HepG2 (cell line): ENCODE results near the gene LEMD2. TPM values are rescaled to one million over a fixed set of nuclear protein-coding genes. Genes with fewer than 3 reads are reported as not detected.
"Not testable (repeated sequence)": the region's sequence is repeated elsewhere in the genome, so short reads cannot be mapped to it uniquely, and the experiment has no call there.

Experiments
- ATAC-seq: fragments of 200-7000 bp; cut with Tn5 transposase; 3 replicates; pipeline ENCODE4 v1.9.1; 2020; ENCODE audit warnings: mild to moderate bottlenecking, moderate library complexity
- BruUV-seq: library from RNA; stranded (reverse); fragments of 400-500 nt; replicated peaks from 2 replicates; lab custom pipeline; 2021; lab: Mats Ljungman, UMichigan
- CTCF ChIA-PET: fragments of 300-600 bp; formaldehyde crosslinking; extraction: SDS; loops from one replicate; lab custom pipeline; 2021; ENCODE audit warnings: low total read pairs, inconsistent platforms, low intra/inter-chr PET ratio; lab: Yijun Ruan, JAX
- POLR2A ChIA-PET: fragments of 350-600 bp; sonication (Branson Sonifier 250); formaldehyde crosslinking; loops from one replicate; lab custom pipeline; 2020; ENCODE audit warnings: antibody characterized with exemption, inconsistent platforms; lab: Yijun Ruan, JAX
- DNase-seq: peaks from one replicate; pipeline ENCODE4 v3.0.0-alpha.2; 2015; ENCODE audit warnings: low spot score
- FAIRE-seq: peaks from 3 replicates; lab custom pipeline; 2011; peaks lifted over from hg19 to GRCh38; lab: Jason Lieb, UNC
- H2AFZ ChIP-seq: one replicate; pipeline ENCODE4 v1.6.1; 2011; ENCODE audit warnings: low read length, inconsistent platforms
- H3K27ac ChIP-seq: fragments of 300-600 bp; 3 replicates; pipeline ENCODE4 v1.8.0; 2011; ENCODE audit warnings: mixed run types, mild to moderate bottlenecking, mixed read lengths, low read length, inconsistent platforms; ENCODE audit not compliant: insufficient read depth; ENCODE audit errors: extremely low read length
- H3K27me3 ChIP-seq, 2 experiments: fragments of 200-600 bp in 1 of 2; 2 replicates in 1 of 2; 3 replicates in 1 of 2; pipeline versions ENCODE4 v1.6.0 to v1.8.0; 2011; ENCODE audit warnings: low read length in 2 of 2, mild to moderate bottlenecking in 2 of 2, moderate library complexity in 2 of 2, inconsistent platforms in 1 of 2; ENCODE audit not compliant: insufficient read depth in 2 of 2, control insufficient read depth in 1 of 2
- H3K36me3 ChIP-seq, 2 experiments: fragments of 200-600 bp in 1 of 2; replicated peaks in 1 of 2; 2 replicates in 1 of 2; 3 replicates in 1 of 2; pipeline versions ENCODE4 v1.5.1 to v1.8.0; 2011; ENCODE audit warnings: low read length in 2 of 2, inconsistent platforms in 1 of 2; ENCODE audit not compliant: insufficient read depth in 2 of 2, control insufficient read depth in 1 of 2
- H3K4me1 ChIP-seq: 2 replicates; pipeline ENCODE4 v1.5.1; 2012; ENCODE audit warnings: low read length, inconsistent platforms; ENCODE audit not compliant: insufficient read depth
- H3K4me2 ChIP-seq: 2 replicates; pipeline ENCODE4 v1.6.0; 2011; ENCODE audit warnings: low read depth, low read length, inconsistent platforms
- H3K4me3 ChIP-seq, 3 experiments: fragments of 200-600 bp in 1 of 3; sonication (generic), shearing (Covaris generic) in 1 of 3; replicated peaks in 1 of 3; 2 replicates each; pipeline ENCODE4 v1.5.1; 2011 to 2016; ENCODE audit warnings: low read length in 3 of 3, inconsistent platforms in 2 of 3, low read depth in 2 of 3, mild to moderate bottlenecking in 2 of 3, control low read depth in 1 of 3, mixed read lengths in 1 of 3; ENCODE audit not compliant: insufficient read depth in 1 of 3
- H3K79me2 ChIP-seq: one replicate; pipeline ENCODE4 v1.6.1; 2011; ENCODE audit warnings: low read length, inconsistent platforms; ENCODE audit not compliant: insufficient read depth
- H3K9ac ChIP-seq: 2 replicates; pipeline ENCODE4 v1.6.0; 2011; ENCODE audit warnings: mild to moderate bottlenecking, low read depth, low read length, inconsistent platforms; ENCODE audit not compliant: insufficient read depth
- H3K9me3 ChIP-seq: 2 replicates; pipeline ENCODE4 v1.5.1; 2012; ENCODE audit warnings: mild to moderate bottlenecking, low read length
- H4K20me1 ChIP-seq: 2 replicates; pipeline ENCODE4 v1.6.0; 2011; ENCODE audit warnings: inconsistent platforms, mild to moderate bottlenecking, low read length, moderate library complexity; ENCODE audit not compliant: insufficient read depth
- ARNTL ChIP-seq: sonication (generic); formaldehyde crosslinking; IDR thresholded peaks from 2 replicates; pipeline ENCODE4 v1.4.0; 2020; ENCODE audit warnings: mild to moderate bottlenecking, missing genetic modification reagents
- BRCA1 ChIP-seq: sonication (generic); formaldehyde crosslinking; IDR thresholded peaks from 2 replicates; pipeline ENCODE4 v1.4.0; 2020; ENCODE audit warnings: missing genetic modification reagents
- HMGXB3 ChIP-seq: sonication (generic); formaldehyde crosslinking; IDR thresholded peaks from 2 replicates; pipeline ENCODE4 v1.4.0; 2020; ENCODE audit warnings: missing genetic modification reagents, borderline replicate concordance
- IKZF4 ChIP-seq: sonication (generic); formaldehyde crosslinking; IDR thresholded peaks from 2 replicates; pipeline ENCODE4 v1.5.1; 2020; ENCODE audit warnings: borderline replicate concordance, mild to moderate bottlenecking, low read depth, missing genetic modification reagents; ENCODE audit errors: not compliant biosample characterization
- KMT2A ChIP-seq: sonication (generic); formaldehyde crosslinking; IDR thresholded peaks from 2 replicates; pipeline ENCODE4 v1.4.0; 2020; ENCODE audit warnings: missing genetic modification reagents
- MNT ChIP-seq: fragments of 450-650 bp; IDR thresholded peaks from 2 replicates; pipeline ENCODE4 v1.6.1; 2016
- NFRKB ChIP-seq: fragments of 450-650 bp; IDR thresholded peaks from 2 replicates; pipeline ENCODE4 v1.6.1; 2017
- THAP11 ChIP-seq: IDR thresholded peaks from 2 replicates; pipeline ENCODE4 v1.6.1; 2016; ENCODE audit warnings: missing biosample characterization, missing genetic modification reagents
- WGBS: methylation state at CpG from one replicate; pipeline ENCODE4 v1.1.6; 2017; ENCODE audit warnings: low lambda C conversion rate; 5-methylcytosine and 5-hydroxymethylcytosine counted together
- in situ Hi-C: cut with HindIII; loops from 2 replicates; pipeline ENCODE4 v1.10.0; 2017; ENCODE audit warnings: low pct_unique_long_range_greater_than_20kb; ENCODE audit not compliant: extremely low pct_ligation_motif_present
- intact Hi-C: fragments of 100-400 bp; cut with micrococcal nuclease; formaldehyde crosslinking; loops from one replicate; pipeline ENCODE4 v1.10.0; 2022; ENCODE audit not compliant: unreplicated experiment
- polyA plus RNA-seq, 8 experiments: library from polyadenylated mRNA; depleted of rRNA in 3 of 8; stranded (reverse) in 7 of 8; unstranded in 1 of 8; fragments of >200 nt; fragmentation: Illumina TruSeq in 4 of 8; extraction: Trizol in 4 of 8; gene quantifications; 2 replicates each; pipeline versions ENCODE4 v1.2.1 to v1.2.3, GENCODE V29; 2011 to 2016; ENCODE audit warnings: low read depth in 4 of 8, missing spikeins in 1 of 8, mixed read lengths in 1 of 8; ENCODE audit not compliant: insufficient read depth in 1 of 8
- total RNA-seq, 5 experiments: library from RNA; depleted of rRNA; stranded (reverse); fragments of >200 nt; fragmentation: Illumina TruSeq; extraction: Trizol; gene quantifications; 2 replicates each; pipeline ENCODE4 v1.2.3, GENCODE V29; 2016; ENCODE audit warnings: low read depth in 1 of 5

Gene LEMD2
- total and polyA plus RNA-seq, 2 of the 13 experiments (the other 11 are each of a cell fraction or from before 2014, with no cell fraction given): 45.2 to 62.9 TPM

- H3K36me3 ChIP-seq, FAIRE-seq: not testable (repeated sequence)
These were observed 42.8 kb upstream of the LEMD2 start for GRCh38 chr6:33831725-33832124.

GRCh38 chr6:33830635-33831240 lies 41.8 kb upstream of the LEMD2 start:
- no peak overlapping the region for H3K4me3 ChIP-seq
- H4K20me1 ChIP-seq: no peaks in the 10 kb centered on the region
- CTCF ChIA-PET: no interaction called here
- in situ Hi-C loops: no loop called here
- H3K79me2 ChIP-seq: no peaks in the 10 kb centered on the region
- BruUV-seq: no TSS peak
- H3K4me1 ChIP-seq: peaks cover 20% of the 10 kb centered on the region
- DNase-seq: no peak
- H3K36me3 ChIP-seq: no peaks in the 10 kb centered on the region
- peak; percentile 55 for ATAC-seq
- H3K9me3 ChIP-seq: no peaks in the 10 kb centered on the region
- H2AFZ ChIP-seq: no peak overlapping the region
- no peak overlapping the region for H3K9ac ChIP-seq
- peaks cover 2 to 32% of the 10 kb centered on the region in 2 experiments; a peak in 3 of 5 replicates for H3K27me3 ChIP-seq
- no peak for FAIRE-seq
- intact Hi-C loops: loop anchor here (1.0 kb wide), 1 partner anchor 35 kb away; no protein-coding TSS in a partner anchor
- WGBS: 7% methylated on average over 19 of the region's 21 CpGs
- POLR2A ChIA-PET: interaction anchor here (1.1 kb wide), 1 partner anchor 9 kb away, joined by 4 read pairs; no protein-coding TSS in a partner anchor
- no peak overlapping the region for H3K27ac ChIP-seq
- H3K4me2 ChIP-seq: no peak overlapping the region
- TF ChIP-seq THAP11 (CRISPR knock-in tag) (no peak), ARNTL (CRISPR knock-in tag) (no peak), KMT2A (CRISPR knock-in tag) (no peak), BRCA1 (no peak), NFRKB (no peak), HMGXB3 (no peak), IKZF4 (no peak)

More at GRCh38 chr6:33831725-33832124, 42.8 kb upstream of the LEMD2 start:
- peaks cover 20% of the 10 kb centered on the region for H3K4me1 ChIP-seq
- H3K9ac ChIP-seq, intact Hi-C loops, H4K20me1 ChIP-seq, H3K4me2 ChIP-seq, H3K4me3 ChIP-seq, POLR2A ChIA-PET, H3K79me2 ChIP-seq, DNase-seq, H2AFZ ChIP-seq, BruUV-seq, H3K27ac ChIP-seq, H3K9me3 ChIP-seq, in situ Hi-C loops, CTCF ChIA-PET: not testable (repeated sequence)
- H3K27me3 ChIP-seq: peaks cover 2 to 32% of the 10 kb centered on the region in 2 experiments; a peak in 3 of 5 replicates
- ATAC-seq: peak; percentile 24
- WGBS: 14% methylated on average over 4 of the region's 5 CpGs
- peak; percentile 4; the same call in 1 of the 2 replicates for TF ChIP-seq MNT
